GM18517 (cell line): ENCODE data around the gene ZNF32.

Source experiments
- ATAC-seq: cut with Tn5 transposase; IDR thresholded peaks from one replicate; pipeline ENCODE4 v1.9.1; 2021; ENCODE audit warnings: mild to moderate bottlenecking, moderate library complexity; ENCODE audit not compliant: unreplicated experiment

Gene ZNF32

DNA sequence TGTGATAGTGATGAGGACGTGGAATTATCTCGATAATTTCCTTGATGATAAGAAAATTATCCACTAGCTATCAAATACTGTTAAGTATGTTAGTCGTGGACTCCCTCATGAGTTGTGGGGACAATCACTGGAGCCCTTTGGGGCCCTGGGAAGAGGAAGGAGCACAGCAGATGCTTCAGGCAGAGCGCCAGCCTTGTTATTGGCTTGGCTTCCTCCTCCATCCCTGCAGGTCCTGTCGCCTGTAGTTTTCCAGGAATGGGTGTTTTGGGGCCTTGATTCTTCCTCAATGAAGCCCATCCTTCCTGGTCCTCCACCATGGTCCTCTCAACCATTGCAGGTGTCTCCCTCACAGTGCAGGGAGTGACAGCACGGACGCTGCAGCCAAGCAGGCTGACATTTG is 32.5 kb upstream of the ZNF32 start:
- ATAC-seq: no peak

DNA sequence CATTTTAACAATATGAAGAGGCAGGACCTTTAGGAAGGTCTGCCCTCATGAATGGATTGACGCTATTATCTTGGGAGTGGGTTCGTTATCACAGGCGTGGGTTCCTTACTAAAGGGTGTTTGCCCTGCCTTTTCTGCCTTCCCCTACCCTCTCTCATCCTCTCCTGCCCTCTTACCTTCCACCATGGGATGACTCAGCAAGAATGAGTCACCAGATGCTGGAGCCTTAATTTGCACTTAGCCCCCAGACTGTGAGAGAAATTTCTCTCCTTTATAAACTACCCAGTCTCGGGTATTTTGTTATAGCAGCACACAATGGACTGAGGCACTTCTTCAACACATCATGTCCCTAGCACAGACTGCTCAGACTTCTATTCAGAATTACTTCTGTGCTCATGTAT is 31.4 kb upstream of the ZNF32 start:
- ATAC-seq: no peak

DNA sequence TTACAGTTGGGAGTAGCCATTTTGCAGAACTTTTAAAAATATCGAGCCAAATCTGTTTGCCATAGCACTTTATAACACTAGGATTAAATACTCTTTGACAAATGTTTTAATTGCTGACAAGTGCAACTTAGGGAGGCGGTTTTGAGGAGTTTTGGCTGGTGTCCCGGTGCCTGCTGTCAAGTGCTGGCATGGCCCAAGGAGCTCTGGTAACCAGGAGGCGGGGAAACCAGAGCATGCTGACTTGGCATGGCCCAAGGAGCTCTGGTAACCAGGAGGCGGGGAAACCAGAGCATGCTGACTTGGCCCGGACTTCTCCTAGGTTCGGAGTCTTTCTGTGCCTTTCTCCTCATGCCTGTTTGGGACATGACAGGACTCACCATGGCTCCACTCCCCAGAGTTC is 30.8 kb upstream of the ZNF32 start:
- no peak for ATAC-seq

DNA sequence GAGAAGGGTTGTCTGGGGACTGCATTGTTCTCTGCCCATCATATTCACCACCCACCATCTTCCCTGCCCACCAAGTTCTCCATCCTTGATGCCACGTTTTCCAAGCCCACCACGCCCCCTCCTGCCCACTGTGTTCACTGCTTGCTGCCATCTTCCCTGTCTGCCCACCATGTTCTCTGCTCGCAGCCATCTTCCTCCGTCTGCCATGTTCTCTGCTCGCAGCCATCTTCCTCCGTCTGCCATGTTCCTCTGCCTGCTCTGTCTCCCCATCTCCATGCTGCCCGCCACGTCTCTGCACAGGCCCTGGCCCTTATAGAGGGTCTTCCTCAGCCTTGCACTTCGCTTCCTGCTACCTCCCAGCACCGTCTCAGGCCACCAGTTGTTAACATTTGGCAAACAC is 30.0 kb upstream of the ZNF32 start:
- ATAC-seq: no peak

DNA sequence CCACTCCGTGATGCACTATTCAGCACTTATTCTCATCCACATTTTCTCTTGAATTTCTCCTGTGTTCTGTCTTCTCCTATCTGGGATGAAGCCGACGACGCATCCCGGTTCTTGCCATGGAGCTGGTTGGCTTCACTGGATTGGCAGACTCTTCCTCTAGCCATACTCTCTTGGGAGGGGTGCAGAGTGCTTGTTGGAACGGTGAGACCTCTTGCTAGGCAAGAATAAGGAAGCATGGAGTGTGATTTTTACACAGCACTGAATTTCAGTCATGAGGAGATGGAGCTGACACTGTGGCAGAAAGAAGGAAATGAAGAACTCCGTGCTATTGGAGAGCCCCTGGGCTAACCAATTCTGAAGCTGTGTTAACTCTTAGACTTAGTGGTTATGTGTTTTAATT is 28.2 kb upstream of the ZNF32 start:
- no peak for ATAC-seq

DNA sequence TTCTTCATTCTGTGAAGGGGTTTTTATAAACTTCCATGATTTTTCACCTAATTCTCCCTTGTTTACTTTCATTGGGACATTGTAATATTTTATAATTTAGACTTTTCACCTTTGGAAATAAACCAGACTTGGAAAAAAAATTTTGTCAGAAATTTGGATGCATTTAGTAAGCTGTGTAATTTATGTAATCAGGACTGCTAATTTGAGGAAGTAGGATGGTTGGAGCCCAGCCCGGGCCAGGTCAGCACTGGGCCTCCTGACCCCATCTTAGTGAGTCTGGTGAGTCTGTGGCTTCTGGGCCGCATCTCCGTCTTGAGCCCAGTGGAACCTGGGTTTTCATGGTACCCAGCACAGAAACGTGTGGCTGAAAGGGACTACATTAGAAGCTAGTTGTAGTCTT is 27.6 kb upstream of the ZNF32 start:
- no peak for ATAC-seq

DNA sequence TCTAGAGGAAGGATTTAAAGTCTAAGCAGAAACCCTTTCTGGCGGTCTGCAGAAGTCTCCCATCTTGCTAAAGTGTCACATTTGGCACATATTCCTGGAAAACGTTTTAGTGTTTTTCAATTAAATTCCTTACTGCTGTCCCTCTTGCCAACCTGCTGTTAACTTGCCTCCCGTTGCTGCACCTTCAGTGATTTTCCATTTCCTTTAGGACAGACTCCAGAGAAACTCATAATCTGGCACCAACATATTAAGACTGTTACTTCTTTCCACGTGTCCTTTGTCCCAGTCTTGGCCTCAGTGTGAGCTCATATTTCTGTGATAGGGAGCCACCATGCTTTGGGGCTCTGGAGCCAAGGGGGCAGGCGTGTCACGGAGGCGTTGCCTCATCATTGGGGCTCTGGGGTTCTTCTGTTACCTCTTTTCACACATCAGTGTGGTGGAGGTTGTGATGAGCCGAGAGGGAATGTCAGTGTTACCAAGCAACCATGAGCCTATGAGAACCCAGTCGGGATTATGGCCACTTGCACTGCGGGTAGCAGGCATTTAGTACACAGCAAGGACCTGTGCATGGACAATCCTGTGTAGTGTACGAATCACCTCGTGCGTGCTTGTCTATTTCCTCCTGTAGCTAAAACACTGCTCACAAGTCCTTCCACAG is 26.0 kb upstream of the ZNF32 start:
- no peak for ATAC-seq

DNA sequence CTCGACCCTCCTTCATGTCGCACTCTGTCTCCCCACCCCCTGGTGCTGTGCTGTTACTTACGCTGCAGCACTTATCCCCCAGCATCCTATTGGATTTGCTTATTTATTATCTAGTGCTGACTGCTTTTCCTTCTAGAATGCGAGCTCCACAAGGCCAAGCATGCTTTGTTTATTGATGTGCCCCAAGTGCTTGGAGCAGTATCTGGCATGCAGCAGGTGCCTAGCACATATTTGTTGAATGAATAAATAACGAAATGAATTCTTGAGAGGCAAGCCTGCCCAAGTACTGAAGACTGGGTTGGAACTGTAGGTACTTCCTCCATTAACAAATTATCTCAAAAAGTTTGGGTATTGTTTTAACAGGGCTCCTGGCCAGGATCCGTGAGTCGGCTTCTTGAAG is 24.8 kb upstream of the ZNF32 start:
- no peak for ATAC-seq

DNA sequence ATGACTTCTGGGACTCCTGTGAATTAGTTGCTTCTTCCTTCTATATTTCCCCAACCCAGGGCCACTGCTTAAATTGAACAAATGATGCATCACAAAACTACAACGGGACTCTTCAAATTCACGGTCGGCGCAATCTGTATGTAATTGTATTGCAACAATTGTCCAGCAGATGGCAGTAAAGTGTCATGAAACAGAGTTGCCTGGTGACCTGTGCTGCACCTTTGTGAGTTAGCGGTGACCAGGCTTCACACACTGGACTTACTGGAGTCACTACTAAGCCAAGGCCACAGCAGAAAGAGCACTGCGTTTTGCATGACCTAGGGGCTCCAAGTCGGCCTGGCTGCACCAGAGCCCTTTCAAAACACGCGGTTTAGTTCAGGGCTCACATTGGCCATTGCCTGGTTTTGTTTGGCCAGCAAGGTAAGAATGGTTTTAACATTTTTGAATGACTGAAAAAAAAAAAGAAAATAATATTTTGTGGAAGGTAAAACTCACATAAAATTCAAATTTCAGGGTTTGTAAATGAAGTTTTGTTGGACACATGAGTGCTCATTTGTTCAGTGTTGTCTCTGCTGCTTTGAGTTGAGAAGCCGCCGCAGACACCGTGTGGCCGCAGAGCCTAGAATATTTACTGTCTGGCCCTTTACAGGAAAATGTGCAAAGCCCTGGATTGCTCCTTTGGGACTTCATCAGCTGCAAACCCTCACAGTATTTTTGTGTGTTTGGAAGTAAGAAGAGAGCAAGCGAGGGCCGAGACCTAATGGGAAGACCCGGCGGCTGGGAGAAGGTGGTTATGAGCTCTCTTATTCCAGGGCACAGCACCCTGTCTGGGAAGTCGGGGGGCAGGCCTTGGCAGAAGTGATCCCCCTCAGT is 23.2 kb upstream of the ZNF32 start:
- ATAC-seq: peak; percentile 64

DNA sequence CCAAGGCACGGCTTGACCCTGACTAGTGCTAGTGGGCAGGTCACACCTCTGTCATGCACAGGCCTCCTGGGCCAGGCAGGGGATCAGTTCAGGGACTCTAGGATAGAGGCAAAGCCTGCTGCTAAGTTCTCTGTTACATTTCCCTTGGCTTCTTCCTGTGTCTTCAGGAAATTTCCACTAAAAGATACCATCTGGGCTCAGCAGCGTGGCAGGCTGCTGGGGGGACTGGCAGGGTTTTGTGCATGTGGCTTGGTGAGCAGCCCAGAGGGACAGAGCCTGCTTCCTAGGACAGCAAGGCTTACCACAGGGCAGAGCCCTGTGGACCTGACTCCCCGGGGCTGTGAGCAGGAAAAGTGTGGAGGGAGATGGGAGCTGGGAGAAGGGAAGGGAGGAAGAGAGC is 20.7 kb upstream of the ZNF32 start:
- ATAC-seq: no peak

DNA sequence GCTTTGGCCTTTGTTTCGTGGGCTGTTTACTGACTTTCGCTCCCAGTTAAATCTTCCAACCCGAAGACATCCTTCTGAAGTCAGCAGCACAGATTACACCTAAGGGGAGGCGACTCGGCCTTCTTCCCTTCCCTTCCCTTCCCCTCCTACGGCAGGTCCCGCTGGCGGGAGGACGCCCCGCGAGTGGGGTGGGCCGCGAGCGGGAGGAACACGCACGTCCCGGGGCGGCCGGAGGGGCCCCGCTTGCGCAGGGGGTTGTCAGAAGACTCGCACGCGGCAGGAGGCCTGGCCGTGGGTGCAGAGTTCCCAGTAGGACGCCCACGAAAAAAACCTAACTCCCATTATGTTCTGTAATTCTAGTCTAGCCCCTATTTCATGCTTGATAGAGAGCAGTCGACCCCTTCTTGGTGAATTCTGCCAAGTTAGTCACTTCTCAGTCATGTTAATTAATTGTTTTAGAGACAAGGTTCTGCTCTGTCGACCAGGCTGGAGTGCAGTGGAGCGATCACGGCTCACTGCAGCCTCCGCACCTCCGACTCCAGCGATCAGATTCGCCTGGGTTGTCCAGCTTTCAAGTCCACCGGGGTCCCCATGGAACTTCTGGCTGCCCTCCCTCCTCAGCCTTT is 19.2 kb upstream of the ZNF32 start:
- no peak for ATAC-seq

DNA sequence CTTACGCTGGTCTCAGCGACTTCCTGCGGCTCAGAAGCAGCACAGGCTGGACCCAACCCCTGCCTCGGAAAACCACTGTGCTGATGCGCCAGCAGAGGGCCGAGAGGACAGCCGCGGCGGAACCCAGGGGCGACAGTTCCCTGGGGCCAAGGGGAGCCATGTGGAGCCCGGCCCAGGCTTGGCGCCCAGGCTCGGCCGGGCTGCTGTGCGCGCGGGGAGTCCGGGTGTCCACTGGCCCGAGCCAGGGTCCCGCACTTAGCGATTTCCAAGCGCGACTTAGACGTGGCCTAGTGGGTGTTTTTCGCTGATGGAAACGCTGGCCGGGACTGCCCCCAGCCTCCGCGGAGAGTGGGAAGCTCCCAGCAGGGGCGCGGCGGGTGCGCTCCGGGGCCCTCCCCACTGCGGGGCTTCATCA is 18.6 kb upstream of the ZNF32 start:
- no peak for ATAC-seq

DNA sequence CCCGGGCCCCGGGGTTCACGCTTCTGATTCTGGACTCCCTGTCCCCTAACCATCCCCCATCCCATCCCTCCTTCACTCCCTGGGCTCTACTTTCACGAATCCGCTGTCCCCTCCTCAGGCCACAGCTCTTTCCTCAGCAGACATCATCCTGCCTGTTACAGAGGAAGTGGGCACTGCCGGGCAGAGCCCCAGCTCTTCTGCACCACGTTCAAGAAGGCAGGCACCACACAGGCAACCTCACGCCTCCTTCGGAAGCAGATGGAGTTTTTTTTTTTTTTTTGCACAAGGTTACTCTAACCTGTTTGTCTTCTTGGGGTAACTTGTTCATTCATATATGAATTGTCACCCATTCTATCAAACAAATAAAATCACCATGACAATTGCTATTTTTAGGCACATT is 17.9 kb upstream of the ZNF32 start:
- ATAC-seq: no peak

DNA sequence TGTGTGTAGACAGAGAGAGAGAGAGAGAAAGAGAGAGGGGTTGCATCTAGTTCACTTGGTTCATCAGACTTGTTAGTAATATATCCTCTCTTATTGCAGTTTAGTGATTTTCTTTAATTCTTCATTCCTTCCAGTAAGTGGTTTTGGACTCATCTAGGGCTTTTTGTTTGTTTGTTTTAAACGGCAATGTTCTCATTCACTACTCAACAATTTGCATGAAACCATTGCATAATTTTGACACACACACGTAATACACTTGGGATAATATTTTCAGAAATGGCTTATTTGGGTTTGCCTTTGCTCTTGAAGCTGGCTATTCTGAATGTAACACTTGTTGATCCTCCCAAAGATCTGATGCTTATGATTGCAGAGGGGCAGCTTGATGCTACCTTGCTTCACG is 16.4 kb upstream of the ZNF32 start:
- ATAC-seq: no peak

DNA sequence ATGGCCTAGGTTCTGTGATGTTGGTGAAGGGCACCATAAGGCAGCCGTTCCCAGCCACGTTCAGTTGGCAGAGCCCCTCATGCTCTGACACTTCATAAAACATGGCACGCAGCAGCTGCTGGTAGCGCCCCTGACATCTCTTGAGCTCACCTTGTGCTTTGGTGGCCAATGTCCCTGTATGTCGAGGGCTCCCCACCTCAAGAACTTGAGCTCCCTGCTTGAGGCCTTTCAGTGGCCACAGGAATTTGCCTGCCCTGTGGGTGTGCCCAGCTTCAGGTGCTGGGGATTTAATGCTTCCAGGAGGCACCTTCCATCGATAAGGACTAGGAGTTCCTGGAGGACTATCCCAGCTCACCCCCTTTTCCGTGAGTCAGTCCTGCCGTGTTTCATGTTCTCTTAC is 9.5 kb upstream of the ZNF32 start:
- no peak for ATAC-seq

DNA sequence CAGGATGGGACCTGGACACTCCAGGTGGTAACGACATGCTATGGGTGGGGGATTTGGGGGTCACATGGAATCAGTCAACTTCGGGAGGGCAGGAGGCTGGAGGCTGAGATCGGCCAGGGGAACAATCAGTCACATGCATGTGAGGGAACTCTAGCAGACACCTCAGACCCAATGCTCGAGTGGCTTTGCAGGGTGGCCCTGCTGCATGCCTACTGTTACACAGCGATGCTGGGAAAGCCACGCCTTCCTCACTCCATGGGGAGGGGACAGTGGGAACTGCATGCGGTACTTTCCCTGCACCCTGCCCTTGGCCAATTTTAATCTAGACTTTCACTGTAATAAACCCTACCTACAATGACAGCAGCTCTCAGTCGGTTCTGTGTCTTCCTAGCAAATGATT is 6.6 kb upstream of the ZNF32 start:
- ATAC-seq: no peak

DNA sequence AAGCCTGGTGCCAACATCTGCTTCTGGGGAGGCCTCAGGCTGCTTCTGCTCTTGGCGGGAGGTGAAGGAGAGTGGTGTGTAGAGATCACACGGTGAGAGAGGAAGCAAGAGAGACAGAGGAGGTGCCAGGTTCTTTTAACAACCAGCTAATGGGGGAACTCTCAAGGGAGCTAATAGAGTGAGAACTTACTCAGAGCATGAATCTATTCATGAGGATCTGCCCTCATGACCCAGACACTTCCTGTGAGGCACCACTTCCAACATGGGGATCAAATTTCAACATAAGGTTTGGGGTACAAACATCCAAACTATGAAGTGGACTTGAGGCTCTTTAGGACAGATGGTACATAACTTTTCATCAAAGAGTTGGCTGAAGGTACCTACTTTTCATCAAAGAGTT is 5.1 kb upstream of the ZNF32 start:
- no peak for ATAC-seq

DNA sequence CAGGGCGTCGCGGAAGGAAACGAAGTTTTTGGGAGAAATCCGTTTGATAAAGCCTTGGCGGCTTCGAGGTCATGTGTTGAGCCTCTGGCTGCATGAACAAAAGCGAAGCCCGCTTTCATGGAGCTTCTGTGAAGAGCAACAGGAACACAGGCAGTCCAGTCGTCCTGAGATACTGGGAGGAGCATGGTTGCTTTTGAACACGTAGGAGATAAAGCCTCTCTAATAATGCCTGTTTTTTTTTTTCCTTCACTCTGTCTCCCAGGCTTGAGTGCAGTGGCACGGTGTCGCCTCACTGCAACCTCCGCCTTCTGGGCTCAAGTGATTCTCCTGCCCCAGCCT is 473 bp upstream of the ZNF32 start:
- ATAC-seq: peak; percentile 3

DNA sequence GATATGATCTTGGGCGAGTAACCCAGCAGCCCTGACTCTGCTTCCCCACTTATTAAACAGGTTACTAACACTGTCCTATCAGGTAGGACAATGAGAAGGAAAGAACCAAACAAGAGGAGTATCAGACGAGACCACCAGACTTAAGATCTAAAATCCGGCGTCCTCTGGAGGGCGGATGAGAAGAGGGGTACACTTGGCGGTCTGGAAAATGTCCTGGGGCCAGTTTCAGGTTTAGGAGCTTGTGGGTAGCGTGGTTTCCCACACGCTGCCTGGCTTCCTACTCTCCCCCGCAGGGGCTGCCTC is 635 bp downstream of the ZNF32 start:
- ATAC-seq: no peak

DNA sequence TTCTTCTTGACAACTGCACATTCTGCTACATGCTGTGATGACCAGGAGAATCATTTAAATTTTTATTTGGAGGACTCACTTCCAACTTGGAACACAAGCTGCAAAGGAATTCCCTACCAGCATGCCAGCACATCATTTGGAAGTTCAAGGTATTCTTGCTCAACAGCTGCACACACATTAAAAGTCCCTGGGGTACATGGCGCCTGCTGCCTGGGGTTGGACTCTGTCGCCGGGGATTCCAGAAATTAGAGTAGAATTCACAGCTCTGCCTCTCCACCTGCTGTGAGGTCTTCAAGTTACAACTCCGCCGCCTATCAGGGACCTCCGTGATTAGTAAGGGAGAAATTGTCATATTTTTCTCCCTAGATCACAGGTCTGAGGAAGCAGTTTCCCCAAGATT is 1.1 kb downstream of the ZNF32 start:
- ATAC-seq: no peak

DNA sequence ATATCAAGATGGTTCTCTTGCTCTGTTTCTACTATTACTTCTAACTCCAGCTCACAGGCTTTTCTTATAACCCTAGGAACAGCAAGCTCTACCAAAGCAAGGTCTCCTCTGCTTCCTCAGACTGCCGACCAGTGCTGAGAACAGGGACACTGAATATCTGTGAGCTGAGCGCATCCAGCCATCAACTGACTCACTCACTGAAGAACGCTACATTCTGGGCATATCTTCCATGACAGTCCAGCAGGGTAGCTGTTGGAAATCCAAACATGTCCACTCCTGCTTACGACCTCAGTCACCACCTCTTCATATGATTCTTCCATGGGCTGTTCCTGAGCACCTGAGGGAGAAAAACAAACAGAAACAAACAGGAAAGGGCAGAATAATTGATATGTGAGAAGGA is 2.8 kb downstream of the ZNF32 start:
- no peak for ATAC-seq

DNA sequence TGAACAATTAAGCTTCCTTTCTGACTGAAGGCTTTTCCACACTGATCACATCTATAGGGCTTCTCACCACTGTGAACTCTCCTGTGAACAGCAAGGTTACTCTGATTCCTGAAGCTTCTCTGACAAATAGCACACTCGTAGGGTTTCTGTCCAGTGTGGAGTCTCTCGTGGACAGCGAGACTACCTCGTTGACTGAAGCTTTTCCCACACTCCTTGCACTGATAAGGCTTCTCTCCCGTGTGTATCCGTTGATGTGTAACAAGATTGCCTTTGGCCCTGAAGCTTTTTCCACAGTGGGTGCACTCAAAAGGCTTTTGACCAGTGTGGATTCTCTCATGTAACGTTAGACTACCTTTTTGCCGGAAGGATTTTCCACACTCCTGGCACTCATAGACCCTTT is 4.4 kb downstream of the ZNF32 start:
- no peak for ATAC-seq

DNA sequence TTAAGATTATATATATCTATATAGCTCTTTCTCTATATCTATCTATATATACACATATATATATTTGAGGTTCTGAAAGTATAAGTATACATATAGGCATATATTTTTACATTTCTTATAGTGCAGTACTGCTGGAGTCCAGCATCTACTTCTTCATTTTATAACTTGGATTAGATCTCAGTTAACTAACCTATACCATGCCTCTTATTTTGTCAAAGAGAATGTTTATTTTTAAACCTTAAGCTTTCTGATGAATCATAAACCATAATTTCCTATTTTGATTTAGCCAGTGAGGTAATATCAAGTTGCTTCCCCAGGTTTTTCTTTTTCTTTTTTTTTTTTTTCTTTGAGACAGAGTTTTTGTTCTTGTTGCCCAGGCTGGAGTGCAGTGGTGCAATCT is 8.1 kb downstream of the ZNF32 start:
- ATAC-seq: no peak
